Astrocyte (in vitro differentiated cells and primary cell): ENCODE data around the gene SPAG7. TPM values are rescaled to one million over a fixed set of nuclear protein-coding genes. Genes with fewer than 3 reads are reported as not detected.
A peak's percentile ranks its signal among the peaks of the same experiment; 100 is the strongest.

ENCODE experiments used
- DNase-seq: peaks from one replicate; pipeline ENCODE4 v3.0.0-alpha.2; 2010; ENCODE audit warnings: low read depth
- FAIRE-seq: peaks from 2 replicates; lab custom pipeline; 2011; peaks lifted over from hg19 to GRCh38; lab: Jason Lieb, UNC
- H2AFZ ChIP-seq: 2 replicates; pipeline ENCODE4 v1.6.0; 2012; ENCODE audit warnings: low read depth, low read length, inconsistent platforms
- H3K27ac ChIP-seq: 2 replicates; pipeline ENCODE4 v1.5.1; 2011; ENCODE audit warnings: low read depth, low read length, inconsistent platforms
- H3K27me3 ChIP-seq: 2 replicates; pipeline ENCODE4 v1.6.0; 2011; ENCODE audit warnings: low read length, inconsistent platforms; ENCODE audit not compliant: insufficient read depth
- H3K36me3 ChIP-seq: 2 replicates; pipeline ENCODE4 v1.5.1; 2011; ENCODE audit warnings: low read length, inconsistent platforms; ENCODE audit not compliant: insufficient read depth
- H3K4me1 ChIP-seq: 2 replicates; pipeline ENCODE4 v1.5.1; 2011; ENCODE audit warnings: low read length, inconsistent platforms; ENCODE audit not compliant: insufficient read depth
- H3K4me2 ChIP-seq: 2 replicates; pipeline ENCODE4 v1.6.0; 2012; ENCODE audit warnings: low read length, inconsistent platforms
- H3K4me3 ChIP-seq: 2 replicates; pipeline ENCODE4 v1.5.1; 2011; ENCODE audit warnings: low read depth, mild to moderate bottlenecking, low read length, inconsistent platforms; ENCODE audit not compliant: insufficient read depth
- H3K79me2 ChIP-seq: 2 replicates; pipeline ENCODE4 v1.6.0; 2012; ENCODE audit warnings: mild to moderate bottlenecking, low read length, inconsistent platforms; ENCODE audit not compliant: insufficient read depth
- H3K9ac ChIP-seq: 2 replicates; pipeline ENCODE4 v1.6.0; 2012; ENCODE audit warnings: mild to moderate bottlenecking, low read length, inconsistent platforms
- H3K9me3 ChIP-seq: 2 replicates; pipeline ENCODE4 v1.5.1; 2012; ENCODE audit warnings: low read depth, mild to moderate bottlenecking, low read length, inconsistent platforms; ENCODE audit not compliant: insufficient read depth
- H4K20me1 ChIP-seq: 2 replicates; pipeline ENCODE4 v1.6.0; 2012; ENCODE audit warnings: low read length, inconsistent platforms; ENCODE audit not compliant: insufficient read depth
- H3K27ac Mint-ChIP-seq: one replicate; pipeline ENCODE4 v1.8.0; 2021; ENCODE audit warnings: mild to moderate bottlenecking, mixed read lengths; ENCODE audit not compliant: unreplicated experiment
- H3K27me3 Mint-ChIP-seq: one replicate; pipeline ENCODE4 v1.8.0; 2021; ENCODE audit warnings: low read depth, mixed read lengths; ENCODE audit not compliant: unreplicated experiment
- H3K36me3 Mint-ChIP-seq: one replicate; pipeline ENCODE4 v1.8.0; 2021; ENCODE audit warnings: low read depth, mixed read lengths; ENCODE audit not compliant: unreplicated experiment
- H3K4me1 Mint-ChIP-seq: one replicate; pipeline ENCODE4 v1.8.0; 2021; ENCODE audit warnings: low read depth, mixed read lengths; ENCODE audit not compliant: unreplicated experiment
- H3K4me3 Mint-ChIP-seq: one replicate; pipeline ENCODE4 v1.8.0; 2021; ENCODE audit warnings: mild to moderate bottlenecking, moderate library complexity, mixed read lengths; ENCODE audit not compliant: unreplicated experiment
- H3K9me3 Mint-ChIP-seq: one replicate; pipeline ENCODE4 v1.8.0; 2021; ENCODE audit warnings: mild to moderate bottlenecking, mixed read lengths; ENCODE audit not compliant: unreplicated experiment
- EZH2 ChIP-seq: IDR thresholded peaks from 2 replicates; pipeline ENCODE4 v1.6.1; 2012; ENCODE audit warnings: mild to moderate bottlenecking, low read length, inconsistent platforms; ENCODE audit not compliant: insufficient read depth
- total RNA-seq: library from RNA; stranded (reverse); gene quantifications from 2 replicates; pipeline ENCODE4 v1.2.1, GENCODE V29; 2021
- TF ChIP-seq, protein P1 (sequence below): IDR thresholded peaks from 2 replicates; pipeline ENCODE4 v1.5.1; 2011; ENCODE audit warnings: low read depth, mild to moderate bottlenecking, inconsistent platforms, low read length, moderate library complexity; ENCODE audit not compliant: insufficient read depth

The SPAG7 gene
- total RNA-seq, 1 donor from 2014 or later, result 60.9 TPM

DNA sequence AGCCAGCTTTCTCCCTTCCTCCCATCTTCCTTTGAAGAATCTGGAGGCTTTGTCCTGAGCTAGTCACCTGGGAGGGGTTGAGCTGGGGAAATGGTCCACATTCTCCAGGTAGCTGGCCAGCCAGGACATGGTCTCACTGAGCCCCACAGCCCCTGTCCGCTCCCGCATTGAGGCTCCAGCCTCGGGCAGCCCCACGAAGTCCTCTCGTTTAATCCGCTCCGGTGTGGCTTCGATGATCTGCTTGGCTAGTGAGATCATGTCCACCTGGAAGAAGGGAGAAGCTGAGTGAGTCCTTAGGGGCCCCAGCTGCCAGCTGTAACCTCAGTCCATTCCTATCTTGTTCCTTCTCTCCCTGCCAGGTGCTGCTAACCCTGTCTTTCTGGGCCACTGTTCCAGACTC lies 2.7 kb upstream of the SPAG7 start:
- H3K4me3 Mint-ChIP-seq, result no peak overlapping the region
- no peak for FAIRE-seq

GRCh38 chr17:4969551-4970173 lies 2.0 kb upstream of the SPAG7 start:
- no peak overlapping the region for H3K4me3 Mint-ChIP-seq
- FAIRE-seq (no peak), DNase-seq (peak; percentile 44)
- no peak overlapping the region for H3K27ac Mint-ChIP-seq
- H3K79me2 ChIP-seq, result peaks cover 54% of the 10 kb centered on the region
- no peak overlapping the region for H2AFZ ChIP-seq
- H3K27me3 ChIP-seq, result no peaks in the 10 kb centered on the region
- peak overlapping the region; percentile 95 for H3K4me2 ChIP-seq
- H3K36me3 Mint-ChIP-seq, result peaks cover 27% of the 10 kb centered on the region
- peak overlapping the region; percentile 93 for H3K9ac ChIP-seq
- H3K9me3 Mint-ChIP-seq, result peaks cover 5% of the 10 kb centered on the region
- TF ChIP-seq EZH2, result no peak
- TF ChIP-seq, protein P1, sequence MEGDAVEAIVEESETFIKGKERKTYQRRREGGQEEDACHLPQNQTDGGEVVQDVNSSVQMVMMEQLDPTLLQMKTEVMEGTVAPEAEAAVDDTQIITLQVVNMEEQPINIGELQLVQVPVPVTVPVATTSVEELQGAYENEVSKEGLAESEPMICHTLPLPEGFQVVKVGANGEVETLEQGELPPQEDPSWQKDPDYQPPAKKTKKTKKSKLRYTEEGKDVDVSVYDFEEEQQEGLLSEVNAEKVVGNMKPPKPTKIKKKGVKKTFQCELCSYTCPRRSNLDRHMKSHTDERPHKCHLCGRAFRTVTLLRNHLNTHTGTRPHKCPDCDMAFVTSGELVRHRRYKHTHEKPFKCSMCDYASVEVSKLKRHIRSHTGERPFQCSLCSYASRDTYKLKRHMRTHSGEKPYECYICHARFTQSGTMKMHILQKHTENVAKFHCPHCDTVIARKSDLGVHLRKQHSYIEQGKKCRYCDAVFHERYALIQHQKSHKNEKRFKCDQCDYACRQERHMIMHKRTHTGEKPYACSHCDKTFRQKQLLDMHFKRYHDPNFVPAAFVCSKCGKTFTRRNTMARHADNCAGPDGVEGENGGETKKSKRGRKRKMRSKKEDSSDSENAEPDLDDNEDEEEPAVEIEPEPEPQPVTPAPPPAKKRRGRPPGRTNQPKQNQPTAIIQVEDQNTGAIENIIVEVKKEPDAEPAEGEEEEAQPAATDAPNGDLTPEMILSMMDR, result no peak
- no peaks in the 10 kb centered on the region for H3K27me3 Mint-ChIP-seq
- peaks cover 33% of the 10 kb centered on the region for H3K4me1 ChIP-seq
- peaks cover 34% of the 10 kb centered on the region for H4K20me1 ChIP-seq
- H3K27ac ChIP-seq, result peak overlapping the region; percentile 87
- peaks cover 29% of the 10 kb centered on the region for H3K4me1 Mint-ChIP-seq
- H3K36me3 ChIP-seq, result peaks cover 7% of the 10 kb centered on the region
- no peaks in the 10 kb centered on the region for H3K9me3 ChIP-seq
- peak overlapping the region; percentile 87 for H3K4me3 ChIP-seq

More for the DNA sequence above, 2.7 kb upstream of the SPAG7 start:
- Histone ChIP-seq H2AFZ (no peak overlapping the region), H4K20me1 (peaks cover 40% of the 10 kb centered on the region), H3K27ac (peak overlapping the region; percentile 87), H3K4me1 (peaks cover 33% of the 10 kb centered on the region), H3K9ac (peak overlapping the region; percentile 93), H3K9me3 (no peaks in the 10 kb centered on the region), H3K4me2 (peak overlapping the region; percentile 95), H3K4me3 (no peak overlapping the region), H3K79me2 (peaks cover 50% of the 10 kb centered on the region), H3K27me3 (no peaks in the 10 kb centered on the region), H3K36me3 (peaks cover 7% of the 10 kb centered on the region)
- Mint-ChIP-seq H3K9me3 (peaks cover 3% of the 10 kb centered on the region), H3K36me3 (peaks cover 29% of the 10 kb centered on the region), H3K27me3 (no peaks in the 10 kb centered on the region), H3K27ac (no peak overlapping the region), H3K4me1 (peaks cover 27% of the 10 kb centered on the region)
- no peak for DNase-seq
- TF ChIP-seq, protein P1, result no peak
- no peak for TF ChIP-seq EZH2

- peaks cover 33% of the 10 kb centered on the region for H4K20me1 ChIP-seq
- H3K27ac Mint-ChIP-seq, result no peak overlapping the region
- no peak overlapping the region for H3K4me3 Mint-ChIP-seq
- peaks cover 5% of the 10 kb centered on the region for H3K9me3 Mint-ChIP-seq
- peak overlapping the region; percentile 87 for H3K4me3 ChIP-seq
- peaks cover 7% of the 10 kb centered on the region for H3K36me3 ChIP-seq
- H3K79me2 ChIP-seq, result peaks cover 54% of the 10 kb centered on the region
- H3K4me1 Mint-ChIP-seq, result peaks cover 29% of the 10 kb centered on the region
- TF ChIP-seq EZH2, result no peak
- TF ChIP-seq, protein P1, result no peak
- H3K36me3 Mint-ChIP-seq, result peaks cover 27% of the 10 kb centered on the region
- H3K4me2 ChIP-seq, result peak overlapping the region; percentile 95
- no peaks in the 10 kb centered on the region for H3K27me3 ChIP-seq
- H3K9me3 ChIP-seq, result no peaks in the 10 kb centered on the region
- peaks cover 33% of the 10 kb centered on the region for H3K4me1 ChIP-seq
- H2AFZ ChIP-seq, result no peak overlapping the region
- peak; percentile 97 for DNase-seq
- no peaks in the 10 kb centered on the region for H3K27me3 Mint-ChIP-seq
- peak overlapping the region; percentile 87 for H3K27ac ChIP-seq
- FAIRE-seq, result peak; percentile 5
- H3K9ac ChIP-seq, result peak overlapping the region; percentile 93
Measured at GRCh38 chr17:4969047-4969550, 1.5 kb upstream of the SPAG7 start.
